HepG2 (cell line): ENCODE measurements around the gene NAA25.

Source experiments
- CREM ChIP-seq, 2 experiments: sonication (generic) in 1 of 2; formaldehyde crosslinking in 1 of 2; IDR thresholded peaks; 2 replicates each; pipeline versions ENCODE4 v1.4.0 to v1.6.1; 2016 to 2020; ENCODE audit warnings: antibody characterized with exemption in 1 of 2, mild to moderate bottlenecking in 1 of 2, missing genetic modification reagents in 1 of 2
- CTCF ChIP-seq: sonication (generic); formaldehyde crosslinking; IDR thresholded peaks from 2 replicates; pipeline ENCODE4 v1.5.0; 2020; ENCODE audit warnings: mild to moderate bottlenecking, missing genetic modification reagents, moderate library complexity
- FOXA1 ChIP-seq, 2 experiments: fragments of 450-650 bp in 1 of 2; sonication (generic) in 1 of 2; formaldehyde crosslinking in 1 of 2; IDR thresholded peaks; 2 replicates each; pipeline versions ENCODE4 v1.4.0 to v1.6.1; 2016 to 2020; ENCODE audit warnings: missing genetic modification reagents in 1 of 2
- NCOR1 ChIP-seq: fragments of 200-600 bp; sonication (generic); IDR thresholded peaks from 2 replicates; pipeline ENCODE4 v1.7.0; 2017; ENCODE audit warnings: antibody characterized with exemption, low read length, borderline replicate concordance
- NFKBIZ ChIP-seq: IDR thresholded peaks from 2 replicates; pipeline ENCODE4 v1.6.1; 2018; ENCODE audit warnings: missing genetic modification reagents, missing compliant biosample characterization
- POLR2A ChIP-seq, 2 experiments: IDR thresholded peaks; 2 replicates each; pipeline ENCODE4 v1.6.1; 2011; ENCODE audit warnings: low read depth in 2 of 2, low read length in 2 of 2, mild to moderate bottlenecking in 1 of 2, moderate library complexity in 1 of 2; ENCODE audit not compliant: insufficient read depth in 1 of 2
- POLR2AphosphoS5 ChIP-seq: IDR thresholded peaks from 2 replicates; pipeline ENCODE4 v1.6.1; 2012; ENCODE audit warnings: low read depth, low read length
- ZNF605 ChIP-seq: sonication (generic); formaldehyde crosslinking; IDR thresholded peaks from 2 replicates; pipeline ENCODE4 v1.8.0; 2022; ENCODE audit warnings: mild to moderate bottlenecking, missing genetic modification reagents
- ZNF660 ChIP-seq: sonication (generic); formaldehyde crosslinking; IDR thresholded peaks from 2 replicates; pipeline ENCODE4 v1.5.1; 2020; ENCODE audit warnings: mild to moderate bottlenecking, low read depth, missing genetic modification reagents, borderline replicate concordance
- TF ChIP-seq, protein P1 (sequence below): sonication (generic); formaldehyde crosslinking; IDR thresholded peaks from 2 replicates; pipeline ENCODE4 v1.4.0; 2020; ENCODE audit warnings: low read depth, mild to moderate bottlenecking, missing genetic modification reagents
- TF ChIP-seq, protein P2 (sequence below): IDR thresholded peaks from 2 replicates; pipeline ENCODE4 v1.6.1; 2016; ENCODE audit warnings: missing biosample characterization, missing genetic modification reagents, low read depth
- TF ChIP-seq, protein P3 (sequence below): sonication (generic); formaldehyde crosslinking; IDR thresholded peaks from 2 replicates; pipeline ENCODE4 v1.8.0; 2023; ENCODE audit warnings: mild to moderate bottlenecking, missing genetic modification reagents
- TF ChIP-seq, protein P4 (sequence below): sonication (generic); formaldehyde crosslinking; IDR thresholded peaks from 2 replicates; pipeline ENCODE4 v1.5.0; 2020; ENCODE audit warnings: missing genetic modification reagents
- TF ChIP-seq, protein P5 (sequence below): sonication (generic); formaldehyde crosslinking; IDR thresholded peaks from 2 replicates; pipeline ENCODE4 v1.8.1; 2023; ENCODE audit warnings: mild to moderate bottlenecking, missing genetic modification reagents, borderline replicate concordance

GRCh38 chr12:112063273-112063672 is 45.3 kb downstream of the NAA25 start:
- TF ChIP-seq, protein P1, sequence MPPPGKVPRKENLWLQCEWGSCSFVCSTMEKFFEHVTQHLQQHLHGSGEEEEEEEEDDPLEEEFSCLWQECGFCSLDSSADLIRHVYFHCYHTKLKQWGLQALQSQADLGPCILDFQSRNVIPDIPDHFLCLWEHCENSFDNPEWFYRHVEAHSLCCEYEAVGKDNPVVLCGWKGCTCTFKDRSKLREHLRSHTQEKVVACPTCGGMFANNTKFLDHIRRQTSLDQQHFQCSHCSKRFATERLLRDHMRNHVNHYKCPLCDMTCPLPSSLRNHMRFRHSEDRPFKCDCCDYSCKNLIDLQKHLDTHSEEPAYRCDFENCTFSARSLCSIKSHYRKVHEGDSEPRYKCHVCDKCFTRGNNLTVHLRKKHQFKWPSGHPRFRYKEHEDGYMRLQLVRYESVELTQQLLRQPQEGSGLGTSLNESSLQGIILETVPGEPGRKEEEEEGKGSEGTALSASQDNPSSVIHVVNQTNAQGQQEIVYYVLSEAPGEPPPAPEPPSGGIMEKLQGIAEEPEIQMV (CRISPR knock-in tag) = no peak
- TF ChIP-seq CTCF (CRISPR knock-in tag) (no peak), NFKBIZ (CRISPR knock-in tag) (no peak), ZNF605 (CRISPR knock-in tag) (no peak), ZNF660 (no peak), POLR2A (IDR thresholded peaks at IDR 0.05; ENCODE audit: insufficient read depth in 1 of 2, low read depth in 2 of 2, low read length in 2 of 2) (no peak), FOXA1 (IDR thresholded peaks at IDR 0.05) (no peak), FOXA1 (CRISPR knock-in tag; IDR thresholded peaks at IDR 0.05) (no peak), CREM (IDR thresholded peaks at IDR 0.05) (no peak), CREM (CRISPR knock-in tag; IDR thresholded peaks at IDR 0.05) (no peak), NCOR1 (no peak), POLR2AphosphoS5 (no peak)
- TF ChIP-seq, protein P2, sequence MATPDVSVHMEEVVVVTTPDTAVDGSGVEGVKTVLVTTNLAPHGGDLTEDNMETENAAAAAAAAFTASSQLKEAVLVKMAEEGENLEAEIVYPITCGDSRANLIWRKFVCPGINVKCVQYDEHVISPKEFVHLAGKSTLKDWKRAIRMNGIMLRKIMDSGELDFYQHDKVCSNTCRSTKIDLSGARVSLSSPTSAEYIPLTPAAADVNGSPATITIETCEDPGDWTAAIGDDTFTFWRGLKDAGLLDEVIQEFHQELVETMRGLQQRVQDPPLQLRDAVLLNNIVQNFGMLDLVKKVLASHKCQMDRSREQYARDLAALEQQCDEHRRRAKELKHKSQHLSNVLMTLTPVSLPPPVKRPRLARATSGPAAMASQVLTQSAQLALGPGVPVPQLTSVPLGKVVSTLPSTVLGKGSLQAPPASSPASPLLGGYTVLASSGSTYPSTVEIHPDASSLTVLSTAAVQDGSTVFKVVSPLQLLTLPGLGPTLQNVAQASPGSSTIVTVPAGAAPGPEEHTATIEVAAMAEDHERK (CRISPR knock-in tag) = no peak
- TF ChIP-seq, protein P3, sequence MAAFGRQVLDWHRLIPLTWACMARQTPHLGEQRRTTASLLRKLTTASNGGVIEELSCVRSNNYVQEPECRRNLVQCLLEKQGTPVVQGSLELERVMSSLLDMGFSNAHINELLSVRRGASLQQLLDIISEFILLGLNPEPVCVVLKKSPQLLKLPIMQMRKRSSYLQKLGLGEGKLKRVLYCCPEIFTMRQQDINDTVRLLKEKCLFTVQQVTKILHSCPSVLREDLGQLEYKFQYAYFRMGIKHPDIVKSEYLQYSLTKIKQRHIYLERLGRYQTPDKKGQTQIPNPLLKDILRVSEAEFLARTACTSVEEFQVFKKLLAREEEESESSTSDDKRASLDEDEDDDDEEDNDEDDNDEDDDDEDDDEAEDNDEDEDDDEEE (CRISPR knock-in tag) = no peak
- TF ChIP-seq, protein P4, sequence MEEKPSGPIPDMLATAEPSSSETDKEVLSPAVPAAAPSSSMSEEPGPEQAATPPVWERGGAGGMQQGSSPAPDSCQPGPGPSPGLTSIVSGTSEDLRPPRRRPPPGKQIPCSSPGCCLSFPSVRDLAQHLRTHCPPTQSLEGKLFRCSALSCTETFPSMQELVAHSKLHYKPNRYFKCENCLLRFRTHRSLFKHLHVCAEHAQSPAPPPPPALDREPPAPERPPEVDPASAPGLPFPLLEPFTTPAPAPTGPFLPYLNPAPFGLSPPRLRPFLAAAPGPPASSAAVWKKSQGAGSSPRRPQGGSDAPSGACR = no peak
- TF ChIP-seq, protein P5, sequence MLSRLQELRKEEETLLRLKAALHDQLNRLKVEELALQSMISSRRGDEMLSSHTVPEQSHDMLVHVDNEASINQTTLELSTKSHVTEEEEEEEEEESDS (CRISPR knock-in tag) = no peak
